CD4-positive, alpha-beta T cell (primary cell): Measurements from ENCODE around the gene ZBTB46. TPM values are rescaled to one million over a fixed set of nuclear protein-coding genes. Genes with fewer than 3 reads are reported as not detected.

Experiments
- ATAC-seq: fragments of 200-7000 bp; cut with Tn5 transposase; one replicate; pipeline ENCODE4 v1.10.0; 2022; ENCODE audit warnings: mild to moderate bottlenecking; ENCODE audit not compliant: poor library complexity
- CTCF ChIA-PET: fragments of 350-600 bp; sonication (Branson Sonifier 250); formaldehyde crosslinking; loops from one replicate; lab custom pipeline; 2021; ENCODE audit warnings: antibody characterized with exemption, inconsistent platforms; lab: Charles Lee
- POLR2A ChIA-PET: fragments of 350-600 bp; sonication (Branson Sonifier 250); formaldehyde crosslinking; loops from one replicate; lab custom pipeline; 2021; ENCODE audit warnings: antibody characterized with exemption, inconsistent platforms; lab: Charles Lee
- DNase-seq, 14 experiments: peaks; one replicate each; pipeline ENCODE4 v3.0.0-alpha.2; 2013 to 2020; ENCODE audit warnings: mixed read lengths in 2 of 14
- H3K27ac ChIP-seq, 2 donors: one replicate each; pipeline versions ENCODE4 v1.5.1 to v1.7.0; 2013; ENCODE audit warnings: low read length in 2 of 2, low read depth in 1 of 2, mild to moderate bottlenecking in 1 of 2
- H3K27me3 ChIP-seq, 2 experiments: 1 replicate in 1 of 2; 2 replicates in 1 of 2; pipeline versions ENCODE4 v1.6.1 to v1.7.0; 2013; ENCODE audit warnings: low read length in 2 of 2, control low read depth in 1 of 2, mild to moderate bottlenecking in 1 of 2, moderate library complexity in 1 of 2; ENCODE audit not compliant: insufficient read depth in 2 of 2, control insufficient read depth in 1 of 2
- H3K36me3 ChIP-seq: one replicate; pipeline ENCODE4 v1.6.1; 2013; ENCODE audit warnings: low read length, control low read depth; ENCODE audit not compliant: insufficient read depth
- H3K4me1 ChIP-seq: one replicate; pipeline ENCODE4 v1.6.1; 2013; ENCODE audit warnings: low read length, control low read depth; ENCODE audit not compliant: insufficient read depth
- H3K4me3 ChIP-seq: one replicate; pipeline ENCODE4 v1.5.1; 2013; ENCODE audit warnings: mild to moderate bottlenecking, low read length, moderate library complexity
- H3K9me3 ChIP-seq, 2 experiments: 1 replicate in 1 of 2; 2 replicates in 1 of 2; pipeline versions ENCODE4 v1.6.1 to v1.7.0; 2013; ENCODE audit warnings: low read length in 2 of 2, mild to moderate bottlenecking in 2 of 2, control low read depth in 1 of 2, moderate library complexity in 1 of 2; ENCODE audit not compliant: control insufficient read depth in 1 of 2, insufficient read depth in 1 of 2
- H3K27ac Mint-ChIP-seq: one replicate; pipeline ENCODE4 v1.8.0; 2020; ENCODE audit warnings: mixed read lengths
- H3K27me3 Mint-ChIP-seq: one replicate; pipeline ENCODE4 v1.8.0; 2021; ENCODE audit warnings: mixed read lengths
- H3K36me3 Mint-ChIP-seq: one replicate; pipeline ENCODE4 v1.8.0; 2021; ENCODE audit warnings: low read depth, mixed read lengths
- H3K4me1 Mint-ChIP-seq: one replicate; pipeline ENCODE4 v1.8.0; 2021; ENCODE audit warnings: low read depth, mixed read lengths
- H3K4me3 Mint-ChIP-seq: one replicate; pipeline ENCODE4 v1.8.0; 2020; ENCODE audit warnings: mild to moderate bottlenecking, mixed read lengths
- H3K9me3 Mint-ChIP-seq: one replicate; pipeline ENCODE4 v1.8.0; 2020; ENCODE audit warnings: mixed read lengths
- intact Hi-C, 2 experiments: fragments of 100-400 bp; cut with DNase I in 1 of 2; cut with micrococcal nuclease in 1 of 2; formaldehyde crosslinking; loops; one replicate each; pipeline versions ENCODE4 v1.15.1 to v1.9.0; 2023 to 2025; cut with DNase I, micrococcal nuclease
- total RNA-seq, 174 experiments: library from RNA in 2 of 174; stranded (reverse) in 2 of 174; gene quantifications; one replicate each; pipeline ENCODE4 v1.2.3 and lab custom pipeline; 2021 to 2026
- TF ChIP-seq, protein P1 (sequence below): fragments of 200-600 bp; IDR thresholded peaks from one replicate; pipeline ENCODE4 v1.8.0; 2022; ENCODE audit warnings: antibody characterized with exemption, mild to moderate bottlenecking

ZBTB46 gene
- total RNA-seq, 2 experiments from 2014 or later, result 0.08 to 0.34 TPM

GRCh38 chr20:63714858-63715257 lies 116.2 kb downstream of the ZBTB46 start:
- peaks cover 21% of the 10 kb centered on the region for H3K4me1 ChIP-seq
- no peak overlapping the region for H3K27ac Mint-ChIP-seq
- intact Hi-C loops, result no loop called here
- no peak overlapping the region for H3K4me3 ChIP-seq
- ATAC-seq (no peak), DNase-seq (no peak)
- ChIA-PET POLR2A (interaction anchor here (1.0 kb wide), 1 partner anchor 22 kb away, joined by 3 read pairs; the partner anchor contains the start of gene LIME1), CTCF (no interaction called here)
- H3K27ac ChIP-seq, result no peak overlapping the region
- no peak overlapping the region for H3K4me3 Mint-ChIP-seq
- H3K36me3 ChIP-seq, result peaks cover 77% of the 10 kb centered on the region
- H3K9me3 Mint-ChIP-seq, result peaks cover 5% of the 10 kb centered on the region
- no peaks in the 10 kb centered on the region for H3K27me3 ChIP-seq
- H3K9me3 ChIP-seq, result peaks cover 22 to 23% of the 10 kb centered on the region in 2 experiments
- H3K4me1 Mint-ChIP-seq, result peaks cover 47% of the 10 kb centered on the region
- no peaks in the 10 kb centered on the region for H3K27me3 Mint-ChIP-seq
- peaks cover 94% of the 10 kb centered on the region for H3K36me3 Mint-ChIP-seq
- TF ChIP-seq, protein P1, sequence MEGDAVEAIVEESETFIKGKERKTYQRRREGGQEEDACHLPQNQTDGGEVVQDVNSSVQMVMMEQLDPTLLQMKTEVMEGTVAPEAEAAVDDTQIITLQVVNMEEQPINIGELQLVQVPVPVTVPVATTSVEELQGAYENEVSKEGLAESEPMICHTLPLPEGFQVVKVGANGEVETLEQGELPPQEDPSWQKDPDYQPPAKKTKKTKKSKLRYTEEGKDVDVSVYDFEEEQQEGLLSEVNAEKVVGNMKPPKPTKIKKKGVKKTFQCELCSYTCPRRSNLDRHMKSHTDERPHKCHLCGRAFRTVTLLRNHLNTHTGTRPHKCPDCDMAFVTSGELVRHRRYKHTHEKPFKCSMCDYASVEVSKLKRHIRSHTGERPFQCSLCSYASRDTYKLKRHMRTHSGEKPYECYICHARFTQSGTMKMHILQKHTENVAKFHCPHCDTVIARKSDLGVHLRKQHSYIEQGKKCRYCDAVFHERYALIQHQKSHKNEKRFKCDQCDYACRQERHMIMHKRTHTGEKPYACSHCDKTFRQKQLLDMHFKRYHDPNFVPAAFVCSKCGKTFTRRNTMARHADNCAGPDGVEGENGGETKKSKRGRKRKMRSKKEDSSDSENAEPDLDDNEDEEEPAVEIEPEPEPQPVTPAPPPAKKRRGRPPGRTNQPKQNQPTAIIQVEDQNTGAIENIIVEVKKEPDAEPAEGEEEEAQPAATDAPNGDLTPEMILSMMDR, result no peak

- TF ChIP-seq, protein P1, result no peak
- intact Hi-C loops, result no loop called here
- peaks cover 37% of the 10 kb centered on the region for H3K4me1 ChIP-seq
- peaks cover 82% of the 10 kb centered on the region for H3K36me3 Mint-ChIP-seq
- H3K4me3 ChIP-seq, result no peak overlapping the region
- peaks cover 65% of the 10 kb centered on the region for H3K36me3 ChIP-seq
- H3K4me3 Mint-ChIP-seq, result peak overlapping the region; percentile 61
- H3K27ac ChIP-seq, result no peak overlapping the region
- H3K27me3 ChIP-seq, result no peaks in the 10 kb centered on the region
- peaks cover 15 to 16% of the 10 kb centered on the region in 2 experiments for H3K9me3 ChIP-seq
- H3K9me3 Mint-ChIP-seq, result peaks cover 2% of the 10 kb centered on the region
- H3K27me3 Mint-ChIP-seq, result no peaks in the 10 kb centered on the region
- no peak overlapping the region for H3K27ac Mint-ChIP-seq
- peaks cover 48% of the 10 kb centered on the region for H3K4me1 Mint-ChIP-seq
- ChIA-PET CTCF (no interaction called here), POLR2A (interaction anchor here (2.3 kb wide), 1 partner anchor 25 kb away, joined by 12 read pairs; the partner anchor contains the start of gene LIME1)
- no peak for ATAC-seq
- no peak for DNase-seq
Observed at GRCh38 chr20:63712191-63712590, 118.9 kb downstream of the ZBTB46 start.

DNA sequence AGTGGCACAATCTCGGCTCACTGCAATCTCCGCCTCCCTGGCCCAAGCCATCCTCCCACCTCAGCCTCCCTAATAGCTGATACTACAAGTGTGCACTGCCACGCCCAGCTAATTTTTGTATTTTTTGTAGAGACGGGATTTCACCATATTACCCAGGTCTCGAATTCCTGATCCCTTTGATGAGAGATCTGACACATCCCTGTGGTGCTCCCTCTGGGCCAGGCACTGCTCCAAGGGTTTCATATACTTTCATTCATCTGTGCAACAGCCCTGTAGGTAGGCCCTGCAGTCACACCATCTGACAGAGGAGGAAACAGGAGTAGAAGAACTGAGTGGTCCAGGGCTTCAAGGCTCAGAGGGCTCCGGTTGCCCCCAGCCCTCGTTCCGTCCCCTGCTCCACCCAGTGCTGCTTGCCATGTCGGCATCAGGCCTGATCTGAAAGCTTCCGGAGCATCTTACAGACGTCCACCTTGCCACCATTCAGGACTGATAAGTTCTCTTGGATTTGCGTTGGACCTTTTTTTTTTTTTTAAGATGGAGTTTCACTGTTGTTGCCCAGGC lies 119.9 kb downstream of the ZBTB46 start:
- POLR2A ChIA-PET, result interaction anchor here (4.9 kb wide), 1 partner anchor 18 kb away, joined by 27 read pairs; no protein-coding TSS in a partner anchor
- Histone ChIP-seq H3K4me3 (no peak overlapping the region), H3K27ac (no peak overlapping the region), H3K4me1 (peaks cover 48% of the 10 kb centered on the region), H3K9me3 (peaks cover 15 to 16% of the 10 kb centered on the region in 2 experiments), H3K27me3 (no peaks in the 10 kb centered on the region), H3K36me3 (peaks cover 63% of the 10 kb centered on the region)
- H3K9me3 Mint-ChIP-seq, result peaks cover 2% of the 10 kb centered on the region
- CTCF ChIA-PET, result no interaction called here
- H3K4me1 Mint-ChIP-seq, result peaks cover 49% of the 10 kb centered on the region
- intact Hi-C loops, result no loop called here
- no peaks in the 10 kb centered on the region for H3K27me3 Mint-ChIP-seq
- peak overlapping the region; percentile 24 for H3K27ac Mint-ChIP-seq
- DNase-seq (peak in 1 of 14 experiments; percentile 1), ATAC-seq (no peak)
- H3K36me3 Mint-ChIP-seq, result peaks cover 82% of the 10 kb centered on the region
- H3K4me3 Mint-ChIP-seq, result peak overlapping the region; percentile 85
- TF ChIP-seq, protein P1, result no peak
